Left ventricle myocardium inferior (tissue), 1 donor: ENCODE data around the gene BAHCC1. TPM values are rescaled to one million over a fixed set of nuclear protein-coding genes. Genes with fewer than 3 reads are reported as not detected.
A peak's percentile ranks its signal among the peaks of the same experiment; 100 is the strongest.

Experiments
- DNase-seq: peaks from one replicate; pipeline ENCODE4 v3.0.0-alpha.2; 2020
- H3K27ac ChIP-seq: fragments of 200-600 bp; replicated peaks from 2 replicates; pipeline ENCODE4 v1.8.0; 2021
- H3K27me3 ChIP-seq: fragments of 200-600 bp; 2 replicates; pipeline ENCODE4 v1.8.0; 2021; ENCODE audit warnings: low read depth
- H3K36me3 ChIP-seq: fragments of 200-600 bp; 2 replicates; pipeline ENCODE4 v1.8.0; 2021
- H3K4me1 ChIP-seq: fragments of 200-600 bp; 2 replicates; pipeline ENCODE4 v1.8.0; 2021
- H3K4me3 ChIP-seq: fragments of 200-600 bp; 2 replicates; pipeline ENCODE4 v1.8.0; 2021; ENCODE audit warnings: mild to moderate bottlenecking, moderate library complexity
- H3K9me3 ChIP-seq: fragments of 200-600 bp; replicated peaks from 2 replicates; pipeline ENCODE4 v1.8.0; 2021
- intact Hi-C: fragments of 100-400 bp; cut with micrococcal nuclease; formaldehyde crosslinking; loops from one replicate; pipeline ENCODE4 v1.11.0; 2022
- total RNA-seq: library from RNA; stranded (reverse); fragmentation: NEBNext Ultra II Directional; extraction: Animal tissue kit (Norgen Biotek cat#: 25700); gene quantifications from one replicate; pipeline ENCODE4 v1.2.1, GENCODE V29; 2021
- TF ChIP-seq, protein P1 (sequence below): fragments of 200-600 bp; IDR thresholded peaks from 2 replicates; pipeline ENCODE4 v1.8.0; 2021; ENCODE audit warnings: antibody characterized with exemption, mild to moderate bottlenecking, borderline replicate concordance
- donor health status: DM: no; HTN: yes; CAD: no; lungs with severe emphysema.

The BAHCC1 gene
- total RNA-seq, 1 donor from 2014 or later = 7.3 TPM

- no peaks in the 10 kb centered on the region for H3K36me3 ChIP-seq
- H3K27me3 ChIP-seq = no peaks in the 10 kb centered on the region
- H3K27ac ChIP-seq = peak overlapping the region; percentile 47
- intact Hi-C loops = loop anchor here (5.0 kb wide), 1 partner anchor 94 kb away; no protein-coding TSS in a partner anchor
- DNase-seq = peak; percentile 84
- H3K4me3 ChIP-seq = peak overlapping the region; percentile 70
- H3K4me1 ChIP-seq = peaks cover 49% of the 10 kb centered on the region
- TF ChIP-seq, protein P1, sequence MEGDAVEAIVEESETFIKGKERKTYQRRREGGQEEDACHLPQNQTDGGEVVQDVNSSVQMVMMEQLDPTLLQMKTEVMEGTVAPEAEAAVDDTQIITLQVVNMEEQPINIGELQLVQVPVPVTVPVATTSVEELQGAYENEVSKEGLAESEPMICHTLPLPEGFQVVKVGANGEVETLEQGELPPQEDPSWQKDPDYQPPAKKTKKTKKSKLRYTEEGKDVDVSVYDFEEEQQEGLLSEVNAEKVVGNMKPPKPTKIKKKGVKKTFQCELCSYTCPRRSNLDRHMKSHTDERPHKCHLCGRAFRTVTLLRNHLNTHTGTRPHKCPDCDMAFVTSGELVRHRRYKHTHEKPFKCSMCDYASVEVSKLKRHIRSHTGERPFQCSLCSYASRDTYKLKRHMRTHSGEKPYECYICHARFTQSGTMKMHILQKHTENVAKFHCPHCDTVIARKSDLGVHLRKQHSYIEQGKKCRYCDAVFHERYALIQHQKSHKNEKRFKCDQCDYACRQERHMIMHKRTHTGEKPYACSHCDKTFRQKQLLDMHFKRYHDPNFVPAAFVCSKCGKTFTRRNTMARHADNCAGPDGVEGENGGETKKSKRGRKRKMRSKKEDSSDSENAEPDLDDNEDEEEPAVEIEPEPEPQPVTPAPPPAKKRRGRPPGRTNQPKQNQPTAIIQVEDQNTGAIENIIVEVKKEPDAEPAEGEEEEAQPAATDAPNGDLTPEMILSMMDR = no peak
- no peaks in the 10 kb centered on the region for H3K9me3 ChIP-seq
These were observed 86.0 kb downstream of the BAHCC1 start for GRCh38 chr17:81481073-81481799.

- no peak for DNase-seq
- H3K27me3 ChIP-seq = no peaks in the 10 kb centered on the region
- H3K9me3 ChIP-seq = no peaks in the 10 kb centered on the region
- TF ChIP-seq, protein P1 = no peak
- H3K27ac ChIP-seq = peak overlapping the region; percentile 58
- peak overlapping the region; percentile 70 for H3K4me3 ChIP-seq
- intact Hi-C loops = loop anchor here (5.0 kb wide), 1 partner anchor 95 kb away; no protein-coding TSS in a partner anchor
- H3K4me1 ChIP-seq = peaks cover 50% of the 10 kb centered on the region
- no peaks in the 10 kb centered on the region for H3K36me3 ChIP-seq
These were observed 86.7 kb downstream of the BAHCC1 start for GRCh38 chr17:81481815-81482505.

GRCh38 chr17:81482673-81483072 is 87.4 kb downstream of the BAHCC1 start:
- no peak for DNase-seq
- no peaks in the 10 kb centered on the region for H3K27me3 ChIP-seq
- no peaks in the 10 kb centered on the region for H3K36me3 ChIP-seq
- peaks cover 57% of the 10 kb centered on the region for H3K4me1 ChIP-seq
- intact Hi-C loops = loop anchor here (5.0 kb wide), 1 partner anchor 95 kb away; no protein-coding TSS in a partner anchor
- no peak overlapping the region for H3K4me3 ChIP-seq
- no peaks in the 10 kb centered on the region for H3K9me3 ChIP-seq
- TF ChIP-seq, protein P1 = no peak
- H3K27ac ChIP-seq = peak overlapping the region; percentile 58

GRCh38 chr17:81483085-81483861 is 88.0 kb downstream of the BAHCC1 start:
- H3K4me1 ChIP-seq = peaks cover 61% of the 10 kb centered on the region
- H3K4me3 ChIP-seq = peak overlapping the region; percentile 64
- intact Hi-C loops = loop anchor here (5.0 kb wide), 1 partner anchor 96 kb away; no protein-coding TSS in a partner anchor
- no peaks in the 10 kb centered on the region for H3K9me3 ChIP-seq
- no peaks in the 10 kb centered on the region for H3K36me3 ChIP-seq
- peak; percentile 64 for DNase-seq
- no peaks in the 10 kb centered on the region for H3K27me3 ChIP-seq
- peak overlapping the region; percentile 58 for H3K27ac ChIP-seq
- TF ChIP-seq, protein P1 = no peak

DNA sequence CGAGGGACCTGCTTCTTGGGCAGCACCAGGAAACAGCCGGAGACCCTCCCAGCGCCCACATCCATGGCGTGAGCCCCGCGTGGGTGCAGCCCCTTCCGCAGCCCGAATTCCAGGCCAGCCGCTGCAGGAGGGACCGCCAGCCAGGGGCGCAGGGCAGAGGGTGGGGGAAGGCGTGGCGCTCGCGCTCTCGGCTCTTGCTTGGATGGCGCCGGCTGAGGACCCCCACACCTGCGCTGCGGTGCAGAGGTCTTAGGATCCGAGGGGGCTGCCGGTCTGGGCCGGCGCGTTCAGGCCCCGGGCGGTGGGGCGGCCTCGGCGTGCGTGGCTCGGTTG is 88.6 kb downstream of the BAHCC1 start:
- Histone ChIP-seq H3K27me3 (no peaks in the 10 kb centered on the region), H3K9me3 (no peaks in the 10 kb centered on the region), H3K36me3 (no peaks in the 10 kb centered on the region), H3K4me3 (peak overlapping the region; percentile 64), H3K27ac (peak overlapping the region; percentile 58), H3K4me1 (peaks cover 67% of the 10 kb centered on the region)
- TF ChIP-seq, protein P1 = no peak
- no peak for DNase-seq
- intact Hi-C loops = loop anchor here (5.0 kb wide), 1 partner anchor 97 kb away; no protein-coding TSS in a partner anchor
